Measurements from ENCODE around the gene HECW1. TPM values are rescaled to one million over a fixed set of nuclear protein-coding genes. Genes with fewer than 3 reads are reported as not detected.
"Not testable (repeated sequence)": the region's sequence is repeated elsewhere in the genome, so short reads cannot be mapped to it uniquely, and the experiment has no call there.

HECW1 gene
- total RNA-seq, 4 donors from 2014 or later, result 1.2 to 3.9 (median 2.0) TPM

GRCh38 chr7:43201912-43202311 is 89.5 kb downstream of the HECW1 start:
- H3K9me3 ChIP-seq, result no peaks in the 10 kb centered on the region
- intact Hi-C loops (cut with DNase I; ENCODE audit: low total_unique reads), result no loop called here
- H3K27ac ChIP-seq, result no peak overlapping the region
- ATAC-seq (no peak), DNase-seq (no peak)
- H3K4me1 ChIP-seq, result no peaks in the 10 kb centered on the region
- H3K4me3 ChIP-seq, result no peak overlapping the region
- in situ Hi-C loops (cut with MboI; ENCODE audit: low sequenced_read_pairs in 4 of 4), result no loop called here
- TF ChIP-seq CTCF (IDR thresholded peaks at IDR 0.05 in 4 of 5, conservative IDR thresholded peaks at IDR 0.05 in 1 of 5) (no peak), POLR2A (IDR thresholded peaks at IDR 0.05) (no peak)
- no peaks in the 10 kb centered on the region for H3K36me3 ChIP-seq
- H3K27me3 ChIP-seq, result peaks cover 2 to 6% (median 2%) of the 10 kb centered on the region in 3 donors

DNA sequence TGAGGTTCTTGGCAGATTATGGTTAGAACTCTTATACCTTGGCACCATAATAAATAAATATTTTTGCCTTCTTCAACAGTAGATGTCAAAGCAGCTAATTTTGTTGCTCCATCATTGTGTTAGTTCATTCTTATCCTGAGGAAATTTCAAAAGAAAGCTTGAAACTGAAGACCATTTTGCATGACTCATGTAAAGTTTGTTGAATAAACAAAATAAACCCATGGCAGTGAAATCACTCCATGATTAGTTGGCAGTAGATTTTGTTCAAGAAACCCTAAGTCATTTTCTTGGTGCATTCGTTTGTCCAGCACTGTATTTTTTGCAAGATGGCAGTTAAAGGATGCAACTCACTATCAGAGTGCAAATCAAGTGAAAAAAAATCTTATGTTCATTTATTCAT is 91.6 kb downstream of the HECW1 start:
- ATAC-seq (no peak), DNase-seq (no peak)
- peaks cover 0 to 6% (median 2%) of the 10 kb centered on the region in 3 donors for H3K27me3 ChIP-seq
- no peak overlapping the region for H3K27ac ChIP-seq
- TF ChIP-seq POLR2A (IDR thresholded peaks at IDR 0.05), result no peak
- no peak for TF ChIP-seq CTCF (IDR thresholded peaks at IDR 0.05 in 4 of 5, conservative IDR thresholded peaks at IDR 0.05 in 1 of 5)
- H3K36me3 ChIP-seq, result no peaks in the 10 kb centered on the region
- in situ Hi-C loops (cut with MboI; ENCODE audit: low sequenced_read_pairs in 4 of 4) (no loop called here), intact Hi-C loops (cut with DNase I; ENCODE audit: low total_unique reads) (no loop called here)
- H3K4me1 ChIP-seq, result no peaks in the 10 kb centered on the region
- H3K4me3 ChIP-seq, result no peak overlapping the region
- H3K9me3 ChIP-seq, result no peaks in the 10 kb centered on the region

DNA sequence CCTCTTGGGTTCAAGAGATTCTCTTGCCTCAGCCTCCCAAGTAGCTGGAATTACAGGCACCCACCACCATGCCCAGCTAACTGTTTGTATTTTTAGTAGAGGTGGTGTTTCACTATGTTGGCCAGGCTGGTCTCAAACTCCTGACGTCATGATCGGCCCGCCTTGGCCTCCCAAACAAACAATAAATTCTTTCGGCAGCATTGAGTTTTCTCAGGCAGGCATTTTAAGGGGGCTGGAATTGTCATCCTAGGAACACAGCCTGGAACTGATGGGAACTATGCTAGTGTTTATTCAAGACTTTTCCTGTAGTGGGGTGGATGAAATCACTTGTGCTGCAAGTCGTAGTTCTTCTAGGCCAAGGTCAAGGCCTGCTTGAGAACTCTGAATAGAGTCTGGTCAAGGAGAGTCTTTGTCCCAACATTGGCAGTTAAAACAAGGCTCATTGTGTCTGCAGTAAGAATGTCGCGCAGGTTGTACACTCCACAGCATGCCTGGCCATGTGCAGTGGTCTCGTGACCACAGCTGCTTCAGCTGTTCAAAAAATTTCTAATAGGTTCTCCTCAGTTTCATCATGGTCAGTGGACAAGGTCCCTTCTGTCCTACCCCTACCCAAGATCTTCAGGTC is 92.8 kb downstream of the HECW1 start:
- H3K27ac ChIP-seq, result no peak overlapping the region
- H3K4me1 ChIP-seq, result no peaks in the 10 kb centered on the region
- no peaks in the 10 kb centered on the region for H3K9me3 ChIP-seq
- DNase-seq (no peak), ATAC-seq (no peak)
- H3K27me3 ChIP-seq, result no peaks in the 10 kb centered on the region
- H3K4me3 ChIP-seq, result no peak overlapping the region
- no peak for TF ChIP-seq POLR2A (IDR thresholded peaks at IDR 0.05)
- TF ChIP-seq CTCF (IDR thresholded peaks at IDR 0.05 in 4 of 5, conservative IDR thresholded peaks at IDR 0.05 in 1 of 5), result no peak
- in situ Hi-C loops (cut with MboI; ENCODE audit: low sequenced_read_pairs in 4 of 4) (no loop called here), intact Hi-C loops (cut with DNase I; ENCODE audit: low total_unique reads) (no loop called here)
- no peaks in the 10 kb centered on the region for H3K36me3 ChIP-seq

DNA sequence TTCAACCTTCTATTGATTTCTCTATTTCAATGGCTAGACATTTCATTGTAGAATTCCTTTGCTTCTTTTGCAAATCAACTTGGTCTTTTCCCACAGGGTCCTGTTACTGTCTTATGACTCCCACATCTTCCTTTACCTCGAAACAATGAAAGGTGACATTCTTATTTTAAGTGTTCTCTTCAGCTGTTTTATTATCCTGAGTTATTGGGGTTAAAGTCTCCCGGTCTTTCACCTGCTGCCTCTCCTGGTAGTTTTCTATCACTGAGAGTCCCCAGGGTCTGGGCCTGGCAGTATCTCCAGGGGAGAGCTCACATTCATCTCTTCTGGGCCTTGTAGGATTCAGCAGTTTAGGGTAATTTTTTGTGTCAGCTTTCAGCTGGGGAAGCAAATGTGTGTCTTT is 95.8 kb downstream of the HECW1 start:
- no peak for TF ChIP-seq CTCF (IDR thresholded peaks at IDR 0.05 in 4 of 5, conservative IDR thresholded peaks at IDR 0.05 in 1 of 5)
- TF ChIP-seq POLR2A (IDR thresholded peaks at IDR 0.05), result no peak
- Histone ChIP-seq H3K27me3 (no peaks in the 10 kb centered on the region), H3K36me3 (no peaks in the 10 kb centered on the region), H3K4me3 (no peak overlapping the region), H3K27ac (no peak overlapping the region), H3K4me1 (no peaks in the 10 kb centered on the region), H3K9me3 (no peaks in the 10 kb centered on the region)
- in situ Hi-C loops (cut with MboI; ENCODE audit: low sequenced_read_pairs in 4 of 4), result no loop called here
- ATAC-seq, result no peak
- intact Hi-C loops (cut with DNase I; ENCODE audit: low total_unique reads), result no loop called here
- DNase-seq, result no peak

GRCh38 chr7:43210539-43210938 is 98.1 kb downstream of the HECW1 start:
- DNase-seq; H3K4me3 ChIP-seq; H3K36me3 ChIP-seq; H3K4me1 ChIP-seq; in situ Hi-C loops (cut with MboI; ENCODE audit: low sequenced_read_pairs in 4 of 4); intact Hi-C loops (cut with DNase I; ENCODE audit: low total_unique reads); H3K27me3 ChIP-seq; H3K9me3 ChIP-seq; ATAC-seq; H3K27ac ChIP-seq: not testable (repeated sequence)
